Measurements from ENCODE around the gene CDKN2C.
A peak's percentile ranks its signal among the peaks of the same experiment; 100 is the strongest.

CDKN2C gene

GRCh38 chr1:50959913-50960844 lies 9.9 kb upstream of the CDKN2C start, which contains the start of gene FAF1:
FAF1 (minus strand) TSS chr1:50960267; CDS start chr1:50959811, 456 bp downstream.
- no peak for TF ChIP-seq Cebpa-rat (IDR thresholded peaks at IDR 0.05)
- peaks cover 19% of the 10 kb centered on the region for H3K4me1 ChIP-seq
- peaks cover 36% of the 10 kb centered on the region; the same call in 1 of the 2 replicates for H4K20me1 ChIP-seq
- no peaks in the 10 kb centered on the region for H3K36me3 ChIP-seq
- no peaks in the 10 kb centered on the region for H3K9me3 ChIP-seq
- H3K9ac ChIP-seq, result peak within 1 kb of the TSS; percentile 88
- H3K27ac ChIP-seq, result peak within 1 kb of the TSS; percentile 78
- H3K27me3 ChIP-seq, result peaks cover 2% of the 10 kb centered on the region; the same call in 1 of the 2 replicates
- H3K4me3 ChIP-seq, result peak within 1 kb of the TSS; percentile 91
- peak within 1 kb of the TSS; percentile 91 for H3K4me2 ChIP-seq

GRCh38 chr1:50964863-50965262 lies 5.2 kb upstream of the CDKN2C start:
- Histone ChIP-seq H3K27ac (no peak overlapping the region), H3K27me3 (peaks cover 17% of the 10 kb centered on the region), H3K4me1 (peaks cover 26% of the 10 kb centered on the region), H3K9ac (no peak overlapping the region), H3K36me3 (no peaks in the 10 kb centered on the region), H3K9me3 (no peaks in the 10 kb centered on the region), H4K20me1 (peaks cover 12% of the 10 kb centered on the region), H3K4me3 (no peak overlapping the region), H3K4me2 (no peak overlapping the region)
- TF ChIP-seq Cebpa-rat (IDR thresholded peaks at IDR 0.05), result no peak

DNA sequence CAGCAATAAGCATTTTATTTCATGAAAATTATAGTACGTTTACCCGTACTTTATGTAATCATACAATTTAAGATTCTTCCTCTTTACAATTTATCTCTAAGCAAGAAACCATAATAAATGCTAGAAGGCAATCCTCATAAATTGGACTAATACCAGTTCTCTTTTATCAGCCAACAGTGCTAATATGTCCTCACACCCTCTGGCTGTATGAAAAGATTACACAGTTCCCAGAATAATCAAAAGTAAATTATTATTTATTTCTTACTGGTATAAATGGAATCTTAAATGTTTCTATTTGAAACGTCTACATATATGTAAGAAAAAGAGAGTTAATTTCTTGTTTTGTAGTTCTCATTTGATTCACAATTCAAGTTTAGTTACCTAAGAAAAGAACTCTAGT lies 3.1 kb upstream of the CDKN2C start:
- Histone ChIP-seq H3K27ac (no peak overlapping the region), H3K36me3 (no peaks in the 10 kb centered on the region), H3K9me3 (no peaks in the 10 kb centered on the region), H3K27me3 (peaks cover 38% of the 10 kb centered on the region), H3K4me1 (peaks cover 25% of the 10 kb centered on the region), H3K4me3 (no peak overlapping the region), H3K4me2 (no peak overlapping the region), H4K20me1 (peaks cover 33% of the 10 kb centered on the region), H3K9ac (no peak overlapping the region)
- TF ChIP-seq Cebpa-rat (IDR thresholded peaks at IDR 0.05), result no peak

DNA sequence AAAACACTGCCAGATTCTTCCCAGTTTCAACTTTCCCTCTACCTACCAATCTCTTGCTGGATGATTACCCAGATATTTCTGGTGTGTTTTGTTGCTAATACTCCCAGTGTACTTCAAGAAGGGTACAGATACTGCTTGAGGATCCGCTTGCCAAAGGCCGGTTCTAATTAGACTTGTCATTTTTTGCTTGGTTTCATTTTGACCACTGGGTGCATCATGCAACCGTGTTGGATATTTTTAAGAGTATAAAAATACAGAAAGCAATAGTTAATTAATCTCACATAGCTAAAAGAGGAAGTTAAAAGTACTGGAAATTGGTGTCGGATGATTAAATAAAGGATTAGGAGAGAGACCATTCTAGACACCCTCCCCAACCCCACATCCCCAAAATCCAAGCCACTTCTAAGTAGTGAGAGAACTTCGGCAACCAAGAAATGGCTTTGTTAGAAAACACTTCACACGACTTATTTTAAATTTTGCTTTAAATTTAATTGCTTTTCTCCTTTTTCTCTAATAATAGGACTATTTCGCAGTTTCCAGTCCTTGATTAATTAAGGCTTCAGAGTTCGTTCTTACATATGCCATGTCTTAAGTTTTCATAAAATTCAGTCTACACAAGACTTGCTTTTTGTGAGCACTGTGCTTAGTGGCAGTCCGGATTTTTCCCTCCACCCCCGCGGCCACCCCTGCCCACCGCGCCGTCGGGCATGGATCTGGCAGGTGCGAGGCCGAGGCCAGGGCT lies 2.5 kb upstream of the CDKN2C start:
- no peaks in the 10 kb centered on the region for H3K36me3 ChIP-seq
- H3K27me3 ChIP-seq, result peaks cover 42% of the 10 kb centered on the region
- peak overlapping the region; percentile 87 for H3K4me2 ChIP-seq
- H3K4me1 ChIP-seq, result peaks cover 25% of the 10 kb centered on the region
- no peak for TF ChIP-seq Cebpa-rat (IDR thresholded peaks at IDR 0.05)
- no peaks in the 10 kb centered on the region for H3K9me3 ChIP-seq
- H3K27ac ChIP-seq, result peak overlapping the region; percentile 67; the same call in 1 of the 2 replicates
- peak overlapping the region; percentile 81; the same call in 1 of the 2 replicates for H3K9ac ChIP-seq
- H4K20me1 ChIP-seq, result peaks cover 38% of the 10 kb centered on the region
- peak overlapping the region; percentile 72 for H3K4me3 ChIP-seq

GRCh38 chr1:50968158-50968820 lies 1.8 kb upstream of the CDKN2C start:
- no peaks in the 10 kb centered on the region for H3K9me3 ChIP-seq
- no peaks in the 10 kb centered on the region for H3K36me3 ChIP-seq
- TF ChIP-seq Cebpa-rat (IDR thresholded peaks at IDR 0.05), result no peak
- peaks cover 25% of the 10 kb centered on the region for H3K4me1 ChIP-seq
- H3K4me2 ChIP-seq, result peak overlapping the region; percentile 87
- peak overlapping the region; percentile 81 for H3K9ac ChIP-seq
- peak overlapping the region; percentile 67 for H3K27ac ChIP-seq
- H3K4me3 ChIP-seq, result peak overlapping the region; percentile 72
- peaks cover 45% of the 10 kb centered on the region for H4K20me1 ChIP-seq
- H3K27me3 ChIP-seq, result peaks cover 49% of the 10 kb centered on the region

DNA sequence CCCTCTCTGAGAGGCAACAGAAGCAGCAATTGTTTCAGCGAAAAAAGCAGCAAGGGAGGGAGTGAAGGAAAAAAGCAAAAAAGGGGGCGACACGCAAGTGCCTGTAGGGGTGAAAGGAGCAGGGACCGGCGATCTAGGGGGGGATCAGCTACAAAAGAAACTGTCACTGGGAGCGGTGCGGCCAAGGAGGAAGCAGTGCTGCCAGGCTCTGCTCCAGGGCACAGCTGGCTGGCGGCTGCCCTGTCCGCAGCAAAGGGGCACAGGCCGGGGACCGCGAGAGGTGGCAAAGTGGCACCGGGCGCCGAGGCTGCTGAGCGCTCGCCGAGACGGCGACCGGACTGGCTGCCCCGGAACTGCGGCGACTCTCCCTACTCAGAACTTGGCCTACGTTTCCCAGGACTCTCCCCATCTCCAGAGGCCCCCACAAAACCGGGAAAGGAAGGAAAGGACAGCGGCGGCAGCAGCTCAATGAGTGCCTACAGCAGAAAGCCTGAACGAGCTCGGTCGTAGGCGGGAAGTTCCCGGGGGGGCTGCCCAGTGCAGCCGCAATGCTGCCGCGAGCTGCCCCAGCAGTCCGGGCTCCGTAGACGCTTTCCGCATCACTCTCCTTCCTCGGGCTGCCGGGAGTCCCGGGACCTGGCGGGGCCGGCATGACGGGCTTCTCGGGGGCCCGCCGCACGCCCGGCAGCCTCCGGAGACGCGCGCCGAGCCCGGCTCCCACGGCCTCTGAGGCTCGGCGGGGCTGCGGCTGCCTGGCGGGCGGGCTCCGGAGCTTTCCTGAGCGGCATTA lies 1.0 kb upstream of the CDKN2C start:
- Histone ChIP-seq H3K4me3 (peak overlapping the region; percentile 72), H3K4me1 (peaks cover 25% of the 10 kb centered on the region), H4K20me1 (peaks cover 53% of the 10 kb centered on the region), H3K36me3 (no peaks in the 10 kb centered on the region), H3K4me2 (peak overlapping the region; percentile 87), H3K9ac (peak overlapping the region; percentile 81), H3K27ac (peak overlapping the region; percentile 16; the same call in 1 of the 2 replicates), H3K9me3 (no peaks in the 10 kb centered on the region), H3K27me3 (peaks cover 56% of the 10 kb centered on the region)
- no peak for TF ChIP-seq Cebpa-rat (IDR thresholded peaks at IDR 0.05)

GRCh38 chr1:50970509-50970887 lies 453 bp downstream of the CDKN2C start:
- Histone ChIP-seq H3K4me1 (peaks cover 25% of the 10 kb centered on the region), H3K9ac (no peak overlapping the region), H3K4me3 (peak overlapping the region; percentile 72), H3K27ac (no peak overlapping the region), H3K27me3 (peaks cover 66% of the 10 kb centered on the region), H3K9me3 (no peaks in the 10 kb centered on the region), H3K36me3 (no peaks in the 10 kb centered on the region), H3K4me2 (peak overlapping the region; percentile 87), H4K20me1 (peaks cover 66% of the 10 kb centered on the region)
- TF ChIP-seq Cebpa-rat (IDR thresholded peaks at IDR 0.05), result no peak

- H4K20me1 ChIP-seq, result peaks cover 72% of the 10 kb centered on the region
- peaks cover 71% of the 10 kb centered on the region for H3K27me3 ChIP-seq
- no peak for TF ChIP-seq Cebpa-rat (IDR thresholded peaks at IDR 0.05)
These were observed 1.0 kb downstream of the CDKN2C start for GRCh38 chr1:50970931-50971582.

More at GRCh38 chr1:50970931-50971582, 1.0 kb downstream of the CDKN2C start:
- peaks cover 25% of the 10 kb centered on the region for H3K4me1 ChIP-seq
- H3K4me3 ChIP-seq, result no peak overlapping the region
- H3K36me3 ChIP-seq, result no peaks in the 10 kb centered on the region
- no peaks in the 10 kb centered on the region for H3K9me3 ChIP-seq
- peak overlapping the region; percentile 87; the same call in 1 of the 2 replicates for H3K4me2 ChIP-seq
- H3K9ac ChIP-seq, result no peak overlapping the region
- H3K27ac ChIP-seq, result no peak overlapping the region

Measured in BLaER1 (cell line).